NCI-H2171 (cell line): ENCODE results near the gene EIF3J.
"Not testable (repeated sequence)": the region's sequence is repeated elsewhere in the genome, so short reads cannot be mapped to it uniquely, and the experiment has no call there.

Experiments
- DNase-seq: peaks from one replicate; lab custom pipeline; 2025; lab: John Stamatoyannopoulos, UW

EIF3J gene

DNA sequence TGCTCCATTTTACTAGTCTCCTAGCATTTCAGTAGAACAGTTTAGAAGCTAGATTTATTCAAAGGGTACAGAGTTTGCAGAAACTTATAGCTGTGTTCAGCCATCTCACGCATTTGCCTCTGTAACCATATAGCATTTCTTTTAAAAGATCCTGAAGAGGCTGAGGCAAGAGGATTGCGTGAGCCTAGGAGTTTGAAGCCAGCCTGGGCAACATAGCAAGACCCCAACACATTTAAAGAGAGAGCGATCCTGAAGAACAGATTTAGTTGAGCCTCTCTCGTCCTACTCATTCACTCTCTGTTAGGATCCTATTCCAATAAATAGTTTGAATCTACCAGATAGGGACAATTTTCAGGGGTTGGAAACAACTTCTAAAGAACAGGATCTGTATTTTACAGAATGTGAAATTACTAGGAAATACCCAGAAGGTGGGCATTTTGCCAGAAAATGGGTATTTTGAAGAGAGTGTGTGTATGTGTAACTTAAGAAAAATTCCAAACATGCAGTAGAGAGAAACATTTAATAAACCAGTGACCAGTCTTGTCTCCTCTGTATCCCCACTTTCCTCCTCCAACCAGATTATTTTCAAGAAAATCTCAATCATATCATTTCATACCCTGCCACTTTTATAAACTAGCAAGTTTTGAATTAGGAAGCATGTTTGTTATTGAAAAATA, 4.5 kb downstream of the EIF3J start:
- no peak for DNase-seq

DNA sequence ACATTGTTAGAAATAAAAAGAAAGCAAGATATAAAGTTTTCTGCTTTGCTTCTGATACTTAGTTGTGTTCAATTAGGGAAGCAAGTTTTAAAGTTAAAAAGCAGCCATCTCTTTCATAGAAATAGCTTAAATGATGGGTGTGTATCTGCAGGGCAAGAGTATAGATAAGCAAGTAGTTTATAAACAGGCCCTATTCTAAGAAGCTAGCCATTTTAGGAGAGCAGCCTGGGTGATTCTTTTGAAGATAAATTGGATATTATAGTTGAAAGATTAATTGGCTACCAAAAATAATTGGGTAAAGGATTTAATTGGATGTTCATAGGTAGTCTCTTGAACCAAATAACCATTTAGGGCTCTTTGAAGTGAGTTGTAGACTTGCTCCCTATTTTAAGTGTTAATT, 5.6 kb downstream of the EIF3J start:
- no peak for DNase-seq

DNA sequence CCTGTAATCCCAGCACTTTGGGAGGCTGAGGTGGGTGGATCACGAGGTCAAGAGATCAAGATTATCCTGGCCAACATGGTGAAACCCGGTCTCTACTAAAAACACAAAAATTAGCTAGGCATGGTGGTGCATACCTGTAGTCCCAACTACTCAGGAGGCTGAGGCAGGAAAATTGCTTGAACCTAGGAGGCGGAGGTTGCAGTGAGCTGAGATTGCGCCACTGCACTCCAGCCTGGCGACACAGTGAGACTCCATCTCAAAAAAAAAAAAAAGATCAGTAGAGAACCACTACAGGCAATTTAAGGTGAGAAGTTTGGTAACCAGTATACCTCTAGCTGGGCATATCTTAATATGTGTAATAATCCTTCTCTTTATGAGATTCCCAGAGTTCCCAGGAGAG, 7.8 kb downstream of the EIF3J start:
- DNase-seq = not testable (repeated sequence)

DNA sequence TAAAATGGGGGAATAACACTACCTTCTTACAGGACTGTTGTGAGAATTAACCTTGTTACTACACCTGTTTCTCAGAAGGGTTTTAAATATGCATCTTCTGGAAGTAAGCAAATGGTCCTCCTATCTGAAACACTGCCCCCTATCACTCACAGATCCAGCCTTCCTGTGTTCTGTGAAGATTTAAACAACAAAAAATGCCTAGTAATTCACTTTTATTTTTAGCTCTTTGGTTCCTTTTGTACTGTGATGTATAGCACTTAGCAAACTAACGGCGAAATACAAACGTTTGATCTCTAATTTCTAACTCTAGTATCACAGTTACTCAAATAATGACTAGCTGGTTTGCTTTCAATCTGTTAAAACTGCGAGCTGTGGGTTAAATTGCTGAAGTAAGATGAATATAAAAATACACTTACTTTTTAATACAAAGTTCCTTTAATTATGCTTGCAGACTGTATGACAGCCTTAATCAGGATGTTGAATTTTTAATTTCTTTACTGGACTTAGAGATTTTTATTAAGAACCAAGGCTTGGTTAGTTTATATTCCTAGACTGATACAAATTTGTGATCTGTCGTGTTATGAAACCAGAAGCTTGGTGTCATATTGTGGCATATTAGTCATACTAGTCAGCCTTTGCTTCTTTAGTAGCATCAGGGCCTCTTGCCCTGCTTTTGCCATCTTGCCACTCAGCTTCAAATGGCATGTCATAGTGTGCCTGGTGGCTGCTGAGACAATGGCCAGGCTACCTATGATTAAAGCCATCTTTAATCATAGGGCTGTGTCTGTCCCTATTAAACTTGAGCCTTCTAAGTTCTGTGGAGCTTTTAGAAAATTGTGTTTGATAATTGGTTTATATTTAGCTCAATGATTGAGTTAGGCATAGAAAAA, 9.2 kb downstream of the EIF3J start:
- DNase-seq = no peak

DNA sequence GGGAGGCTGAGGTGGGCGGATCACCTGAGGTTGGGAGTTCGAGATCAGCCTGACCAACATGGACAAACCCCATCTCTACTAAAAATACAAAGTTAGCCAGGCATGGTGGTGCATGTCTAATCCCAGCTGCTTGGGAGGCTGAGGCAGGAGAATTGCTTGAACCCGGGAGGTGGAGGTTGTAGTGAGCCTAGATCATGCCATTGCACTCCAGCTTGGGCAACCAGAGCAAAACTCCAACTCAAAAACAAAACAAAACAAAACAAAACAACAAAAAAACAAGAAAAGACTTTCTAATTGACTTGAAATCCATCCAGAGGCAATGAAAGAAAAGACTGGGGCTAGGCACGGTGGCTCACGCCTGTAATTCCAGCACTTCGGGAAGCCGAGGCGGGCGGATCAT, 12.2 kb downstream of the EIF3J start:
- DNase-seq = not testable (repeated sequence)

DNA sequence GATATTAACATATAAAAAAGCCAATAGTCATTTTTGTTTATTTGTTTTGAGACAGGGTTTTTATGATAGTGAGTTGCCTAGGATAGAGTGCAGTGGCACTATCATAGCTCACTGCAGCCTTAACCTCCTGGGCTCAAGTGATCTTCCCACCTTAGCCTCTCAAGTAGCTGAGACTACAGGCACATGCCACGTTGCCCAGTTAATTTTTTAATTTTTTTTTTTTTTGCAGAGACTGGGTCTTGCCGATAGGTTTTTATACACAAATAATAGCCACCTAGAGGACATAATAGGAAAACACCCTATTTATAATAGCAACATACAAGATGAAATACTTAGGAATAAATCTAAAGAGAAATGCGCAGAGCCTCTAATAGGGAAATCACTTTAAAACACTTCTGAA, 13.3 kb downstream of the EIF3J start:
- DNase-seq = peak; percentile 7

DNA sequence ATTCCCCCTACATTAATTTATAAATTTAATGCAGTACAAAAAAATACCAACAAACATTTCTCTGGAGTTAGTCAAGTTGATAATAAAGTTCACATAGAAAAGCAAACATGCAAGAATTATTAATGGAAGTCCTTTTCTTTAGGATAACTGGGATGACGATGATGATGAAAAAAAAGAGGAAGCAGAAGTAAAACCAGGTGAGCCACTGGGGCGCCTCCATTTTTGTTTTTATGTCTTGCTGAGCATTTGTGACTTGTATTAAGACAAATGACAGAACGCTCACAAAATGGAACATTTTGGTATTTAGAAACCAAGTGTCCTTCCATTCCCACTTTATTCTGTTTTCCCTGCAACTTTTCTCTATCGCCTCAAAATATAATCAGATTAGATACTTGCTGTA, 13.8 kb downstream of the EIF3J start:
- DNase-seq = no peak

DNA sequence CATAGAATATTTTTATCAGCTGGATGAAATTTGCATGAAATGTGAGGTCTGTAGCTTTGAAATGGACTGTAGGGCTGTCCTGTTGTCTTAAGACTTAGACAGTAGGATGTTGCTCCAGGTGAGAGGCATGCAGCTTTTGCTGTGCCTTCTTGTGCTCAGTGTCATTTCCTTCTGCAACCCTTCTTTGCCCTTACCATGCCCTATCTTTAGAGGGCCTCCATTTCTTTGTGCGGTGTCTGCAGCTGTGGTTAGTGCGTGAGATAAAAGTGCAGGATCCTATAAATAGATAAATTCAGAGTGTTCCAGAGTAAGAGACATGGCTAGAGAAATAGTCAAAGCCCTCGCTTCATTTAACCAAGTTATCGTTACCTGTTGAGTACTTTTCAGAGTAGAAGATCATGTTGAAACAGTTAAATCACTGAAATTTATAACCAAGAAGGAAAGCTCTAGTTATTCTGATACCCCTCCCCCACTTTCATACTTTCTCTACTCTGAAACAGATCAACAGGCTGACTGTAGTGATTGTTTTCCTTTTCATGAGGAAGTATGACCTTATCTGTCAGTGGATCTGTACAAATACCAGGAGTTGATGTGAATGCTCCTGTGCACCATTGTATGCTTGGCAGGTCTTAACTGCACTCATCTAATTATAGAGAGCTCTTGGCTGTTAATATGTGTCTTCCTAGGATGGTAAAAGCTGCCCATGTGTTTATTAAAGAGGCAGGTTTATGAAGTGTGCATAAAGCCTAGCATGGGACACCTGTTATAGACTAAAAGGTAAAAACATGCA, 18.2 kb downstream of the EIF3J start:
- DNase-seq = no peak

DNA sequence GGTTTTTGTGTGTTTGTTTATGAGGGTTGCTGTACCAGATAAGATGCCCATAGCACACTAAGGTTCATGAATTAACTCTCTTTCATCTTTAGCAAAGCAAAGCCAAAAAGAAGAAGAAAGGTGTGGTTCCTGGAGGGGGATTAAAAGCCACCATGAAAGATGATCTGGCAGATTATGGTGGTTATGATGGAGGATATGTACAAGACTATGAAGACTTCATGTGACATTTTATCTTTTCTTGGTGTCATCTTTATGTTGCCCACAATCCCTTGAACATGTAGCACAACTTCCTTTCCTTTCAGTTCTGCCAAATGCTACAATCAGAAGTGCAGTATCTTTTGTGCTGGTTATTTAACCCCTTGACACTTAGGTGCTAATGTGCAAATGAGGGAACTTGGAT, 24.0 kb downstream of the EIF3J start:
- DNase-seq = not testable (repeated sequence)

DNA sequence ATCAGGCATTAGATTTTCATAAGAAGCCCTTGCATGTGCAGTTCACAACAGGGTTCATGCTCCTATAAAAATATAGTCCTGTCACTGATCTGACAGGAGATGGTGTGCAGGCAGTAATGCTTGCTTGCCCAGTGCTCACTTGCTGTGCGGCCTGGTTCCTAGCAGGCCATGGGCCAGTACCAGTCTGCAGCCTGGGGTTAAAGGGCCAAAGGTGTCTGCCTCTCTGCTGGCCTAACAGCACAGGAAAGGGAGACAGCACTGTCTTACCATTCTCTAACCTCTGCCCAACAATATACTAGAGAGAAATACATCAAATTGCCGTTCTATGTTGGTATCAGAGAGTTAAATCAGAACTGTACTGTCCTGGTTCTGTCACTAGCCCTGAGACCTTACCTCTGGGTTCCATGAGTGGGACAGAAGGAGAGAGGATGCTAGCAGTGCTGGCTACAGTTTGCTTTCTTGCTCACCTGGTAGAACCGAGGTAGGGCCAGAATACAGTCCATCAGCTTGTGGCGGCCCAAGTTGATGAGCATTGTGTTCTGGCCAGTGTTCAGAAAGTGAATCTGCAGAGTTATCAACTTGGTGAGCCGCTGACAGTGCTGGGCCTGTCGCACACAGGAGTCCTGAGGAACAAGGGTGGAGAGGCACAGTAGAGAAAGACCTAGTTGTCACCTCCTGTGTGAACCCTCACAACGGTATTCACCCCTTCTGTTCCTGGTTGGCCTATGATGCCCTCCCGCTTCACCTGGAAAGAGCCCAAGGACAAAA, 28.6 kb downstream of the EIF3J start:
- no peak for DNase-seq

DNA sequence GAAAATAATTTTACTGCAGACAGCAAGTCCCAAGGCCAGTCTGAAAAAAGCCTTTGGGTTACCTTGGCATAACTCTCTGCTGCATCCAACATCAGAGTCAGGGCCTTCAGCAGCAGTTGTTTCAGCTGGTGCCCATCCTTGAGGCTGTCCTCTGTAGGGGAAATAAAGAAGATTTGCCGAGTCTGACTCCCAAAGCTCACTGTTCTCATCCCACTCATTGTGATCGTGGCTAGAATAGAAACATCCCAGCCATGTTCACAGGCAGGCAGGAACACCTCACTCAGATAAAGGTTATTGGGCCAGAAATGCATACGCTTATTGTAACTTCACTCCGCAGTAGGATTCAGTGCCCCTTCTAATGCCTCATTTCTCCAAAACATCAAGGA, 29.2 kb downstream of the EIF3J start:
- DNase-seq = no peak

DNA sequence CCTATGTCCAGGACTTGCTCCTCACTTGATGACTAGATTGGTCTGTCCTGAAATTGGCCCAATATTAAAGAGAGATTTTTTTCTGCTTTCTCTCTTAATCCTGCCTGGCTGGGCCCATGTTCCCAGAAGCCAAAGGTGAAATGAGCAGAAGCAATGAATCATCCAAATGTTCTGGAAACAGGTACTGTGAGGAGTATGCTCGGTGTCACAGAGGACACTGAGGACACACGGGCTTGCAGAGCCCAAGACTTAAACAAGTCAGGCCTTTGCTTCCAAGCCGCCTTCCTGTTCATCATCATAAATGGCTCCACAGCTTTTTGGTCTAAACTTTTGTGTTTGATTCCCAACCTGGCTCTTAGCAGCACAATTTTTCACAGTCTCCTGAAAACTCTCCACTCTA, 31.4 kb downstream of the EIF3J start:
- no peak for DNase-seq

DNA sequence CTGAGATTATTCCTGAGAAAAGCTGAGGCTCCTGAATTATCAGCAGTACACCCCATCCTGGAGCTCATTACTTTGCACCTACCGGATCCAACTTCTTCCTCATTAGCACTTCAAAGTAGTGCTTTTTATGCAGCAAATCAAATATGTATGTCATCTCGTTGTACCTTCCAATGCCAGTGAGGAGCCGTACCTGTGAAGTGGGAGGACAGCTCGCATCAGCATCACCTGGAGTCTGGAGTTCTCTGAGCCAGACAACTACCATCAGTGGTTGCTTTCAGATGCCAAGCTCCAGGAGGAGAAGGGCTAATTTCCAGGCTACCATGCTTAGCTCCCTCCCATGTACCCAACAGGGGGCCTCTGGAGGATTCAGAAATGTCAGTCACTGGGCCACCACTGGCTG, 32.4 kb downstream of the EIF3J start:
- DNase-seq = no peak

DNA sequence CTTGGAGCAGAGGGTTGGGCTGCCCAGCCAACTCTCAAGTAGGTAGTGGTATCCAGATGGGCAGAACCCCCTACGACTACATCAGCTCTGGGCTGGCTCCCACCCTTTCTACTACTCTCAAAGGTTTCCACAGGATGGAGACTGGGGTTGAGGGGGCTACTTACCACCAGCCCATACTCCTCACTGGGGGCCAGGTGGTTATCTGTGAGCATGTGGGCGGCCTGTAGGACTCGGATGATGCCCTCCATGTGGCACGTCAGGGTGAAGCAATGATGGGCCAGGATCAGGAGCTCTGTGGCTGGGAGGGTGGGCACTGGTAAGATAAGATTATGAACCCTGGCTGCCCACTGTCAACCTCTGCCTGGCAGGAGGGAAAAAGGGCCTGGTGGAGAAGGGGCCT, 33.4 kb downstream of the EIF3J start:
- DNase-seq = no peak

DNA sequence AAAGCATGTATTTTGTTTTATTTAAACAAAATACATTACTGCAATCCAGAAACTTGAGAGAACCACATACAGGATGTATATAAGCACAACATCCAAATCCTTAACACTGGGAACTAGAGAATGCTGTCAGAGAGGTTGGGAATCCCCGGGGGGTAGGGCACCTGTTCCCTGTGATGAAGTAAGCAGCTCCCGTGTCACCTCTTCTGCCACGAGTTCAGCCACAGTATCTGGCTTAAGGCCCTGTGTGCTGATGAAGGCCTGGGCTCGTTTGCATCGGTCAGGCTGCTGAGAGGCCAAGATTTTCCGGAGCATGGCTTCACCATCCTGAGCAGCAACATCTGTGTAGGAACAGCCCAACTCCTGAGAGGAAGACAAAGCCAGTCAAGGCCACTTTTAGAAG, 36.4 kb downstream of the EIF3J start:
- no peak for DNase-seq

DNA sequence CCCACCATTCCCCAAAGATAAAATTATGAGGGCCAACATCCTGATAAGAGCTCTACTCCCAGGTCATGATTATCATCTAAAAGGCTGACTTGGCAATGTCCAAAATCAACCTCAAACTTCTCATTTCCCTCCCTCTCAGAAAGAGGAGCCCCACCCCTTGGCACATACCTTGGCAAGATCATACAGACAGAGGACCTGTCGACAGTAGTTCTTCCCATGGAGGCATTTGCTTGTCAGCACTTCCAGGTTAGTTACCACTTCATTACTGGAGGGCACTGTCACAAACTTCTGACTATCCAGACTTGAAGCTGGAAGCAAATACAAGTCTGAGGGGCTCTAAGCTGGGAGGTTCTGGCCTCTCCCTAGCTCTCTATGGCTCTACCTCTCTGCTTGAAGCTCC, 37.8 kb downstream of the EIF3J start:
- no peak for DNase-seq

DNA sequence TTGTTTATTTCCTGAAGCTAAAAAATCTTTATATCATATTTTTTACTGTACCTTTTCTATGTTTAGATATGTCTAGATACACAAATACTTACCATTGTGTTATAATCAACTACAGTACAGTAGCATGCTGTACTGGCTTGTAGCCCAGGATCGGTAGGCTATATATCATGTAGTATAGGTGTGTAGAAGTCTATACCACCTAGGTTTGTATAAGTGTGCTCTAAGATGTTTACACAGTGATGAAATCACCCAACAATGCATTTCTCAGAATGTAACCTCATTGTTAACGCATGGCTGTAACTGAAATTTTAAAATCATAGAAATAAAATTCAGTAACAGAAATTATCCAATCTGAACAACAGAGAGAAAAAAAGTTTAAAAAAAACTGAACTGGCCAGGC, 43.2 kb downstream of the EIF3J start:
- DNase-seq = no peak

DNA sequence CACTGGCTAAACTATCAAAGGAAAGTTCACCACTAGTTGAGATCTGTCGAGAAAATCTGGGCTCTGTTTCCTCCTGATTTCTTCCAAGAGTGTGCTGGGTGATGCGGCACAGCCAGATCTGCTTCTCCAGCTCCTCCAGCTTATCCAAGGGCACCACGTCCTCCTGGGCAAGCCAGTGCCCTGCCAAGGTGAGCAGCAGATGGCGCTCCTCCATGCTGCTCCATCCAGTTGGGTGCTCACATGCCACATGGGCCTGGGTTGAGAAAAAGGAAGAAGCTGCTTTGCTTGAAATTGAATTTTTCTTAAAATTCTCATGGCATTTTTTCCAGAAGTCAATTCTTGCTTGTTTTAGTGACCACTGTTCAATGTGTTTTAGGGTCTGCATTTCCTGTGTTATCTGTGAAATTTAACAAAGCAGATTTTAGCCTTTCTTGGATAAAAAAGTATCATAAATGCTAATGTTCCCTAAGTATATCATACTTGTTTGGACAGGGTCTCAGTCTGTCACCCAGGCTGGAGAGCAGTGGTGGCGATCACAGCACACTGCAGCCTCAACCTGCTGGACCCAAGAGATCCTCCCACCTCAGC, 47.3 kb downstream of the EIF3J start:
- peak; percentile 6 for DNase-seq

DNA sequence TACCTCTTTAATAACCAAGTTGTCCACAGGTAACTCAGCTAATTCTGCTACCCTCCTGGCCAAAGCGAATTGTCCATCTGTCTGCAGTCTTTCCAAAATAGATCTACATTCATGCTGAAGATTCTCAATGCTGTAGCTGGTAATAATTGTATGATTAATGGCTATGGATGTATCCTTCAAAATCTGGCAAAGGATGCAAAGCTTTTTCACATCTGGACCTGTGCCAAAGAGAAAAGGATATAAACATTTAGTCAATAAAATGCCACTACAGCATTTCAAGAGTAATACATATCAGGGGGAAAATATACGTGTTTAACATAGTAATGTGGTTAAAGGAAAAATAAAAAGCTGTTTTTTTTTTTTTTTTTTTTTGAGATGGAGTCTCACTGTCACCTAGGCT, 48.7 kb downstream of the EIF3J start:
- no peak for DNase-seq

DNA sequence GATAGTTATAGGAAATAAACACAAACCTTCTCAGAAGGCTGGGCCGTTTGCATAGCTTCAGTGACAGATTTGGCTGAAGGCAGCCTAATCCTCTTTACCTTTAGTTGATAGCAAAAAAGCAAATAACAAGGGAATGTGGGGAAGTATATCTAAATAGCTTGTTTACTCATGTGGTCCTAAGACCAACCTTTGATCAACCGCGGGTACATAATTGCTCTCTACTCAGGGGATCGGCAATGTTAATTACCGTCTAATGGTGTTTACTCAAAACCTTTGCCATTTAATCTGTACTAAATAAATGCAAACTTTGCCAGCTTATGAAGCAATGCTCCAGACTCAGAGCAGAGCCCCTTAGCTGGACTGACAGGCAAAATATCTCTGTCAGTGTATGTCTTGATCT, 51.6 kb downstream of the EIF3J start:
- no peak for DNase-seq

DNA sequence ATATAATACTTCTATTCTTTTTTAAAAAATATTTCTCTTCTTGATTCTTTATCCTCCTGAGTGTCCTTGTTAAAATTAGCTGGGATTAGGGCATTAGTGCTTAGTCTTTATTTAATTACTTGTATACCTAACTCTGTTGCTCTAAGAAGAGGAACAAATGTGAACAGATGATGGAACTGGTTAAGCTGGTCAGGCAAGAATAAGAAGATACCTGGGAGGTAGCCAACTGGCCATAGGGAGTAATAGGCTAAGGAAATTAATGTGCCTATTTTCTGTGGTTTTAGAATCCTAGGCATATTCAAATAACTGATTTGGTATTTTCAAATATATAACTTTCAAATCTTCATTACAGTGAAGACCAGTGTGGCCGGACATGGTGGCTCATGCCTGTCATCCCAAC, 54.4 kb downstream of the EIF3J start:
- no peak for DNase-seq
